Stimulated activated CD4-positive, alpha-beta T cell treated with anti-CD3 and anti-CD28 coated beads, Interleukin-1b, Interleukin-23, amount 100 ng/mL, for 48 hours (primary cell): Measurements from ENCODE around the gene LCMT1.
"Not testable (repeated sequence)": the region's sequence is repeated elsewhere in the genome, so short reads cannot be mapped to it uniquely, and the experiment has no call there.

Source experiments
- DNase-seq: peaks from one replicate; pipeline ENCODE4 v3.0.0-alpha.2; 2020

The LCMT1 gene

GRCh38 chr16:25148568-25149215, 37.1 kb downstream of the LCMT1 start:
- no peak for DNase-seq

GRCh38 chr16:25151996-25152395, 40.5 kb downstream of the LCMT1 start:
- no peak for DNase-seq

GRCh38 chr16:25155553-25156460, 44.3 kb downstream of the LCMT1 start:
- peak; percentile 53 for DNase-seq

- no peak for DNase-seq
Observed at GRCh38 chr16:25157271-25157875, 45.8 kb downstream of the LCMT1 start.

- DNase-seq, result no peak
Observed at GRCh38 chr16:25158401-25158800, 46.9 kb downstream of the LCMT1 start.

- DNase-seq, result no peak
Observed at GRCh38 chr16:25161753-25162367, 50.3 kb downstream of the LCMT1 start.

- no peak for DNase-seq
Observed at GRCh38 chr16:25163683-25164082, 52.1 kb downstream of the LCMT1 start.

GRCh38 chr16:25165284-25165683, 53.7 kb downstream of the LCMT1 start:
- DNase-seq, result no peak

GRCh38 chr16:25167920-25168319, 56.4 kb downstream of the LCMT1 start:
- not testable (repeated sequence) for DNase-seq

- DNase-seq, result no peak
Observed at GRCh38 chr16:25171390-25171789, 59.8 kb downstream of the LCMT1 start.

- no peak for DNase-seq
Observed at GRCh38 chr16:25172831-25173230, 61.3 kb downstream of the LCMT1 start.

GRCh38 chr16:25174285-25174684, 62.7 kb downstream of the LCMT1 start:
- no peak for DNase-seq

GRCh38 chr16:25176136-25176535, 64.6 kb downstream of the LCMT1 start:
- DNase-seq, result no peak

- DNase-seq, result no peak
Observed at GRCh38 chr16:25177512-25177830, 65.9 kb downstream of the LCMT1 start.

GRCh38 chr16:25177831-25178688, 66.5 kb downstream of the LCMT1 start:
- no peak for DNase-seq

- DNase-seq, result not testable (repeated sequence)
Observed at GRCh38 chr16:25181236-25181635, 69.7 kb downstream of the LCMT1 start.

- DNase-seq, result no peak
Observed at GRCh38 chr16:25184771-25185170, 73.2 kb downstream of the LCMT1 start.

GRCh38 chr16:25187491-25187795, 75.9 kb downstream of the LCMT1 start:
- no peak for DNase-seq

- DNase-seq, result no peak
Observed at GRCh38 chr16:25189305-25189704, 77.8 kb downstream of the LCMT1 start.

GRCh38 chr16:25192096-25192495, 80.6 kb downstream of the LCMT1 start:
- DNase-seq, result no peak

GRCh38 chr16:25194273-25194878, 82.8 kb downstream of the LCMT1 start:
- DNase-seq, result no peak

- DNase-seq, result no peak
Observed at GRCh38 chr16:25198021-25198420, 86.5 kb downstream of the LCMT1 start.
